HL-60 (cell line): ENCODE data around the gene KRTAP10-12.

Experiments used
- DNase-seq, 2 experiments: peaks; one replicate each; pipeline ENCODE4 v3.0.0-alpha.2; 2010 to 2020; ENCODE audit warnings: low read depth in 1 of 2, low spot score in 1 of 2
- H3K27ac ChIP-seq: fragments of 250-450 bp; sonication (Bioruptor Pico); replicated peaks from 2 replicates; pipeline ENCODE4 v1.5.1; 2020; ENCODE audit warnings: mild to moderate bottlenecking, moderate library complexity
- H3K27me3 ChIP-seq: fragments of 250-450 bp; sonication (Bioruptor Pico); 2 replicates; pipeline ENCODE4 v1.5.1; 2021; ENCODE audit warnings: mild to moderate bottlenecking, moderate library complexity; ENCODE audit not compliant: insufficient read depth, poor library complexity, severe bottlenecking
- H3K4me3 ChIP-seq: replicated peaks from 2 replicates; pipeline ENCODE4 v1.5.1; 2011; ENCODE audit warnings: mild to moderate bottlenecking, control low read depth, low read length; ENCODE audit not compliant: insufficient read depth
- CTCF ChIP-seq: IDR thresholded peaks from one replicate; pipeline ENCODE4 v1.5.1; 2011; ENCODE audit warnings: low read length, control low read depth, inconsistent platforms; ENCODE audit not compliant: insufficient read depth
- GABPA ChIP-seq: IDR thresholded peaks from 2 replicates; pipeline ENCODE4 v1.6.1; 2012; ENCODE audit warnings: low read depth
- POLR2AphosphoS5 ChIP-seq: IDR thresholded peaks from 2 replicates; pipeline ENCODE4 v1.6.1; 2012; ENCODE audit warnings: low read depth
- REST ChIP-seq: IDR thresholded peaks from 2 replicates; pipeline ENCODE4 v1.6.1; 2012; ENCODE audit warnings: low read depth; ENCODE audit not compliant: insufficient replicate concordance
- SPI1 ChIP-seq: IDR thresholded peaks from 2 replicates; pipeline ENCODE4 v1.6.1; 2012; ENCODE audit warnings: low read depth, mild to moderate bottlenecking, borderline replicate concordance

Gene KRTAP10-12

GRCh38 chr21:44712203-44713028 lies 15.4 kb downstream of the KRTAP10-12 start:
- TF ChIP-seq GABPA, result no peak
- TF ChIP-seq POLR2AphosphoS5, result no peak
- TF ChIP-seq REST, result no peak
- no peak for TF ChIP-seq CTCF
- no peak for TF ChIP-seq SPI1
- H3K4me3 ChIP-seq, result no peak overlapping the region

GRCh38 chr21:44713130-44713529 lies 16.2 kb downstream of the KRTAP10-12 start:
- no peak for TF ChIP-seq CTCF
- TF ChIP-seq REST, result no peak
- TF ChIP-seq GABPA, result no peak
- TF ChIP-seq SPI1, result no peak
- TF ChIP-seq POLR2AphosphoS5, result no peak
- DNase-seq, result no peak
- H3K27me3 ChIP-seq, result peaks cover 54% of the 10 kb centered on the region
- H3K4me3 ChIP-seq, result no peak overlapping the region
- H3K27ac ChIP-seq, result no peak overlapping the region

More at GRCh38 chr21:44712203-44713028, 15.4 kb downstream of the KRTAP10-12 start:
- Histone ChIP-seq H3K27me3 (peaks cover 54% of the 10 kb centered on the region), H3K27ac (no peak overlapping the region)
- DNase-seq, result no peak

GRCh38 chr21:44713846-44714245 lies 16.9 kb downstream of the KRTAP10-12 start:
- Histone ChIP-seq H3K27ac (no peak overlapping the region), H3K4me3 (no peak overlapping the region), H3K27me3 (peaks cover 49% of the 10 kb centered on the region)
- no peak for DNase-seq
- TF ChIP-seq REST, result no peak
- TF ChIP-seq CTCF, result no peak
- TF ChIP-seq GABPA, result no peak
- TF ChIP-seq POLR2AphosphoS5, result no peak
- no peak for TF ChIP-seq SPI1
